Endodermal cell (in vitro differentiated cells): ENCODE data around the gene IGFBPL1. TPM values are rescaled to one million over a fixed set of nuclear protein-coding genes. Genes with fewer than 3 reads are reported as not detected.

Experiments used
- DNase-seq: peaks from one replicate; pipeline ENCODE4 v3.0.0-alpha.2; 2017
- H3K27ac ChIP-seq: 2 replicates; pipeline ENCODE4 v1.5.1; 2013; ENCODE audit warnings: mild to moderate bottlenecking, low read depth, low read length, moderate library complexity
- H3K27me3 ChIP-seq: 2 replicates; pipeline ENCODE4 v1.6.1; 2013; ENCODE audit warnings: mild to moderate bottlenecking, low read length, moderate library complexity; ENCODE audit not compliant: insufficient read depth, control insufficient read depth, poor library complexity, severe bottlenecking
- H3K36me3 ChIP-seq: 2 replicates; pipeline ENCODE4 v1.7.0; 2013; ENCODE audit warnings: mild to moderate bottlenecking, low read length, moderate library complexity; ENCODE audit not compliant: control insufficient read depth, insufficient read depth
- H3K4me1 ChIP-seq: one replicate; pipeline ENCODE4 v1.7.0; 2013; ENCODE audit warnings: low read length; ENCODE audit not compliant: control insufficient read depth, insufficient read depth
- H3K4me3 ChIP-seq: 2 replicates; pipeline ENCODE4 v1.5.1; 2013; ENCODE audit warnings: mild to moderate bottlenecking, low read length, moderate library complexity
- H3K9ac ChIP-seq: 2 replicates; pipeline ENCODE4 v1.6.1; 2013; ENCODE audit warnings: mild to moderate bottlenecking, low read length, moderate library complexity; ENCODE audit not compliant: poor library complexity, severe bottlenecking; ENCODE audit errors: extremely low read depth
- H3K9me3 ChIP-seq: 2 replicates; pipeline ENCODE4 v1.6.1; 2013; ENCODE audit warnings: mild to moderate bottlenecking, low read length, moderate library complexity; ENCODE audit not compliant: control insufficient read depth
- H3K27ac Mint-ChIP-seq: 2 replicates; pipeline ENCODE4 v1.8.0; 2020; ENCODE audit warnings: mixed read lengths
- H3K27me3 Mint-ChIP-seq: 2 replicates; pipeline ENCODE4 v1.8.0; 2021; ENCODE audit warnings: mild to moderate bottlenecking, mixed read lengths; ENCODE audit not compliant: insufficient read depth
- H3K36me3 Mint-ChIP-seq: 2 replicates; pipeline ENCODE4 v1.8.0; 2020; ENCODE audit warnings: low read depth, mixed read lengths
- H3K4me1 Mint-ChIP-seq: 2 replicates; pipeline ENCODE4 v1.8.0; 2020; ENCODE audit warnings: mixed read lengths
- H3K4me3 Mint-ChIP-seq: 2 replicates; pipeline ENCODE4 v1.8.0; 2020; ENCODE audit warnings: mild to moderate bottlenecking, moderate library complexity, mixed read lengths
- H3K9me3 Mint-ChIP-seq: 2 replicates; pipeline ENCODE4 v1.8.0; 2020; ENCODE audit warnings: mild to moderate bottlenecking, mixed read lengths
- CTCF ChIP-seq: fragments of 200-600 bp; sonication (generic); conservative IDR thresholded peaks from 2 replicates; pipeline ENCODE4 v1.5.0; 2021; ENCODE audit warnings: antibody characterized with exemption, mild to moderate bottlenecking
- WGBS, 2 experiments: methylation state at CpG; one replicate each; pipeline versions ENCODE4 v1.1.5 to v1.1.7; 2013; ENCODE audit warnings: missing lambda C conversion rate in 2 of 2, mixed read lengths in 1 of 2; ENCODE audit not compliant: insufficient coverage in 1 of 2, insufficient read length in 1 of 2; 5-methylcytosine and 5-hydroxymethylcytosine counted together
- total RNA-seq, 2 donors: library from RNA; stranded (reverse); fragmentation: NEBNext Ultra II Directional in 1 of 2; extraction: Animal tissue kit (Norgen Biotek cat#: 25700) in 1 of 2; gene quantifications; 2 replicates in 1 of 2; 3 replicates in 1 of 2; pipeline ENCODE4 v1.2.1, GENCODE V29; 2021

The IGFBPL1 gene
- total RNA-seq, 2 donors from 2014 or later: 40.5 to 90.3 TPM

DNA sequence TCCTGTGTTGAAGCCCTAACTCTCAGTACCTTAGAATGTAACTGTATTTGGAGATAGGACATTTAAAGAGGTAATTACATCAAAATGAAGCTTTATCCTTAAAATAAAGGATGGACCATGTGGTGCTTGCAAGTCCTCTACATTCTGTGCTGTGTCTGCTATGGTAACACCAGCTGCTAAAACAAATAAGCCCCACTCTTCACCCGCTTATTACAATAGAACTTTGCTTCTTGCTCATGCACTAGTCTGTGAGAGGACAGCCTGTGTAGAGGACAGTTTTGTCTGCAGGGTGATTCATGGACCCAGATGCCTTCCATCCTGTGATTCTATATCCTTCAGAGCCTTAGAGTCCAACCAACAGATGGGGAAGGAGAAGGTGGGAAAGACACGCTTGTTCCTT is 12.5 kb upstream of the IGFBPL1 start:
- Mint-ChIP-seq H3K27me3 (no peaks in the 10 kb centered on the region), H3K9me3 (peaks cover 3% of the 10 kb centered on the region), H3K4me1 (peaks cover 26% of the 10 kb centered on the region), H3K36me3 (no peaks in the 10 kb centered on the region), H3K27ac (no peak overlapping the region), H3K4me3 (no peak overlapping the region)
- Histone ChIP-seq H3K36me3 (no peaks in the 10 kb centered on the region), H3K9me3 (peaks cover 11% of the 10 kb centered on the region), H3K9ac (no peak overlapping the region), H3K4me3 (peak overlapping the region; percentile 28), H3K4me1 (peaks cover 14% of the 10 kb centered on the region), H3K27ac (no peak overlapping the region), H3K27me3 (no peaks in the 10 kb centered on the region)
- no peak for TF ChIP-seq CTCF
- 100% methylated on average over 1 to 2 of the region's 2 CpGs for WGBS, 2 experiments
- DNase-seq: no peak

GRCh38 chr9:38435521-38435920 is 11.3 kb upstream of the IGFBPL1 start:
- H3K9me3 ChIP-seq: peaks cover 11% of the 10 kb centered on the region
- no peaks in the 10 kb centered on the region for H3K27me3 ChIP-seq
- Mint-ChIP-seq H3K4me1 (peaks cover 26% of the 10 kb centered on the region), H3K27me3 (no peaks in the 10 kb centered on the region), H3K36me3 (no peaks in the 10 kb centered on the region), H3K4me3 (no peak overlapping the region), H3K27ac (no peak overlapping the region), H3K9me3 (peaks cover 3% of the 10 kb centered on the region)
- no peak overlapping the region for H3K9ac ChIP-seq
- 90 to 100% methylated on average over 2 of the region's 2 CpGs for WGBS, 2 experiments
- no peak overlapping the region for H3K27ac ChIP-seq
- H3K36me3 ChIP-seq: no peaks in the 10 kb centered on the region
- peaks cover 14% of the 10 kb centered on the region for H3K4me1 ChIP-seq
- DNase-seq: no peak
- H3K4me3 ChIP-seq: peak overlapping the region; percentile 45
- no peak for TF ChIP-seq CTCF

DNA sequence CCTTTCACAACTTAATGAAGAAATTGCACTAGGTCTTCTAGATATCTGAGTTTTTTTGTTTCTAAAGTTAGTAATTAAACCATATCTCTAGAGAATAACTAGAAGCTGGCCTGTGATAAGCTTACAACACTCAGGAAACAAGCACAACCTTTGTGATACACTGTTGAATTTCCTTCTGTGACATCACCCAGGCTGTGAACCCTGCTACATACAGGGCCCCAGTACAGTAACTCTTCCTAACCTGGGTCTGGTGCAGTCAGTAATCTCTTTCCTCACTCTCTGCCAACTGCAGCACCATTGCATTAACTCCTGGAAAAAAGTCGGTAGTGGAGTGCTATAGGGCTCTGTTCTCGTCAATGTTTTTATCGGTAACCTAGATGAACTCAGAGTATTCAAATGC is 10.6 kb upstream of the IGFBPL1 start:
- H3K27ac ChIP-seq: no peak overlapping the region
- no peak for DNase-seq
- H3K27me3 ChIP-seq: no peaks in the 10 kb centered on the region
- H3K9me3 ChIP-seq: peaks cover 11% of the 10 kb centered on the region
- H3K4me1 ChIP-seq: peaks cover 14% of the 10 kb centered on the region
- no peak for TF ChIP-seq CTCF
- Mint-ChIP-seq H3K4me3 (no peak overlapping the region), H3K4me1 (peaks cover 26% of the 10 kb centered on the region), H3K27ac (peak overlapping the region; percentile 89), H3K36me3 (no peaks in the 10 kb centered on the region), H3K27me3 (peaks cover 2% of the 10 kb centered on the region), H3K9me3 (peaks cover 3% of the 10 kb centered on the region)
- 95% methylated on average over 3 of the region's 3 CpGs; no CpG with 5 or more reads in 1 of the 2 experiments for WGBS, 2 experiments
- H3K4me3 ChIP-seq: peak overlapping the region; percentile 45
- H3K9ac ChIP-seq: peak overlapping the region; percentile 44
- H3K36me3 ChIP-seq: no peaks in the 10 kb centered on the region
